Measurements from ENCODE around the gene SUSD1. TPM values are rescaled to one million over a fixed set of nuclear protein-coding genes. Genes with fewer than 3 reads are reported as not detected.

The SUSD1 gene
- total RNA-seq = 10 to 100 TPM in 1 of 2 donors, 1 to 10 TPM in 1; 6.2 to 10.6 TPM

GRCh38 chr9:112174965-112175795 is at the start of gene SUSD1:
SUSD1 (minus strand) TSS chr9:112175297; CDS start chr9:112175235, 62 bp downstream.
- H3K9me3 ChIP-seq = no peaks in the 10 kb centered on the region
- H3K4me1 ChIP-seq = peaks cover 0 to 18% of the 10 kb centered on the region in 2 donors
- no peak for TF ChIP-seq CTCF (IDR thresholded peaks at IDR 0.05)
- no peaks in the 10 kb centered on the region for H3K36me3 ChIP-seq
- DNase-seq (ENCODE audit: low spot score) = peak; percentile 64
- no peaks in the 10 kb centered on the region for H3K27me3 ChIP-seq
- peak within 1 kb of the TSS; percentile 55 to 60 for H3K27ac ChIP-seq
- H3K4me3 ChIP-seq = peak within 1 kb of the TSS; percentile 61 to 76

GRCh38 chr9:112224401-112225289 is 49.5 kb upstream of the SUSD1 start:
- no peaks in the 10 kb centered on the region for H3K4me1 ChIP-seq
- H3K27ac ChIP-seq = no peak overlapping the region
- TF ChIP-seq CTCF (IDR thresholded peaks at IDR 0.05) = no peak
- no peak overlapping the region for H3K4me3 ChIP-seq
- no peaks in the 10 kb centered on the region for H3K9me3 ChIP-seq
- no peaks in the 10 kb centered on the region for H3K27me3 ChIP-seq
- peaks cover 19% of the 10 kb centered on the region for H3K36me3 ChIP-seq
- DNase-seq (ENCODE audit: low spot score) = no peak

GRCh38 chr9:112218908-112219307 is 43.8 kb upstream of the SUSD1 start:
- H3K27me3 ChIP-seq = no peaks in the 10 kb centered on the region
- no peaks in the 10 kb centered on the region for H3K4me1 ChIP-seq
- H3K36me3 ChIP-seq = no peaks in the 10 kb centered on the region
- H3K4me3 ChIP-seq = no peak overlapping the region
- no peak for DNase-seq (ENCODE audit: low spot score)
- H3K9me3 ChIP-seq = no peaks in the 10 kb centered on the region
- no peak for TF ChIP-seq CTCF (IDR thresholded peaks at IDR 0.05)
- H3K27ac ChIP-seq = no peak overlapping the region

GRCh38 chr9:112212926-112213325 is 37.8 kb upstream of the SUSD1 start:
- TF ChIP-seq CTCF (IDR thresholded peaks at IDR 0.05) = no peak
- H3K27me3 ChIP-seq = no peaks in the 10 kb centered on the region
- no peaks in the 10 kb centered on the region for H3K4me1 ChIP-seq
- no peak for DNase-seq (ENCODE audit: low spot score)
- no peak overlapping the region for H3K4me3 ChIP-seq
- peaks cover 16% of the 10 kb centered on the region for H3K36me3 ChIP-seq
- H3K27ac ChIP-seq = no peak overlapping the region
- H3K9me3 ChIP-seq = peaks cover 0 to 11% of the 10 kb centered on the region in 2 donors

- H3K36me3 ChIP-seq = peaks cover 16% of the 10 kb centered on the region
- peaks cover 0 to 20% of the 10 kb centered on the region in 2 donors for H3K9me3 ChIP-seq
- H3K4me1 ChIP-seq = no peaks in the 10 kb centered on the region
- DNase-seq (ENCODE audit: low spot score) = no peak
- H3K4me3 ChIP-seq = no peak overlapping the region
- H3K27ac ChIP-seq = no peak overlapping the region
- no peaks in the 10 kb centered on the region for H3K27me3 ChIP-seq
- TF ChIP-seq CTCF (IDR thresholded peaks at IDR 0.05) = no peak
These were observed 32.4 kb upstream of the SUSD1 start for GRCh38 chr9:112207451-112207850.

Measured in right atrium auricular region (tissue), 2 donors.